ENCODE results near the gene INPP5A. TPM values are rescaled to one million over a fixed set of nuclear protein-coding genes. Genes with fewer than 3 reads are reported as not detected.

Gene INPP5A
- total and polyA plus RNA-seq, 2 experiments from 2014 or later = 41.2 to 53.6 TPM

DNA sequence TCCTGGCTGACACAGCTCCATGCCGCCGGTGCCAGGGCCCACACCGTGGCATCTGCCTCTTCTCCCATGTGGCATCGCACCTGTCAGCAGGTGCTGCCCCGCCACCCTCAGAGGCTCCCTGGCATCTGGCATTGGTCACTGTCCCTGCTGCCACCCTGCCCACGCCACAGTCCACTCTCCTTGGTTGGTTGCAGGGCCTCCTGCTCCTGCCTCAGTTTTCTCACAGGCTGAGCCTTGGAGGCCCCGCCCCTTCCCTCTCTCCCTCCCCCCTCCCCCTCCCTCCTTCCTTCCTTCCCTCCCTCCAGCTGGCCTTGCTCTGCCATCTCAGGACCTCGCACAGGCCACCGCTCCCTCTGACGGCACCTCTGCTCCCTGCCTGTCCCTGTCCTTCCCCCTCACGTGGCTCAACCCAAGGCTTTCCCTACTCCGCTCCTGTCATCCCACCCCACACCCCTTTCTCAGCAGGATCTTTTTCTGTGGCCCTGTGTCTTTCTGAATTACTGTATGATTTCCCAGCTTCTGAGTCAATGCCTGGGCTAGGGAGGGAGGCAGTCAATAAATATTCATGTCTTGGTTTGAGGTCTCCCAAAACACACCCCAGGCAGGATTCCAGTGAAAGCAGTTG is 87.4 kb downstream of the INPP5A start:
- H3K36me3 ChIP-seq (replicated peaks; ENCODE audit: insufficient read depth, low read depth) = no peaks in the 10 kb centered on the region
- no peak overlapping the region for H3K27ac ChIP-seq
- WGBS (ENCODE audit: low lambda C conversion rate, missing lambda C conversion rate) = 86% methylated on average over 9 of the region's 12 CpGs
- H3K9me3 ChIP-seq (ENCODE audit: low read depth) = no peaks in the 10 kb centered on the region
- TF ChIP-seq, protein P1, sequence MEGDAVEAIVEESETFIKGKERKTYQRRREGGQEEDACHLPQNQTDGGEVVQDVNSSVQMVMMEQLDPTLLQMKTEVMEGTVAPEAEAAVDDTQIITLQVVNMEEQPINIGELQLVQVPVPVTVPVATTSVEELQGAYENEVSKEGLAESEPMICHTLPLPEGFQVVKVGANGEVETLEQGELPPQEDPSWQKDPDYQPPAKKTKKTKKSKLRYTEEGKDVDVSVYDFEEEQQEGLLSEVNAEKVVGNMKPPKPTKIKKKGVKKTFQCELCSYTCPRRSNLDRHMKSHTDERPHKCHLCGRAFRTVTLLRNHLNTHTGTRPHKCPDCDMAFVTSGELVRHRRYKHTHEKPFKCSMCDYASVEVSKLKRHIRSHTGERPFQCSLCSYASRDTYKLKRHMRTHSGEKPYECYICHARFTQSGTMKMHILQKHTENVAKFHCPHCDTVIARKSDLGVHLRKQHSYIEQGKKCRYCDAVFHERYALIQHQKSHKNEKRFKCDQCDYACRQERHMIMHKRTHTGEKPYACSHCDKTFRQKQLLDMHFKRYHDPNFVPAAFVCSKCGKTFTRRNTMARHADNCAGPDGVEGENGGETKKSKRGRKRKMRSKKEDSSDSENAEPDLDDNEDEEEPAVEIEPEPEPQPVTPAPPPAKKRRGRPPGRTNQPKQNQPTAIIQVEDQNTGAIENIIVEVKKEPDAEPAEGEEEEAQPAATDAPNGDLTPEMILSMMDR (IDR thresholded peaks at IDR 0.05; ENCODE audit: poor library complexity) = no peak
- no peak for TF ChIP-seq EZH2 (IDR thresholded peaks at IDR 0.05; ENCODE audit: borderline replicate concordance)
- no peak for TF ChIP-seq EZH2phosphoT487 (IDR thresholded peaks at IDR 0.05; ENCODE audit: low read depth, severe bottlenecking, unreplicated experiment)
- H3K9me2 ChIP-seq (replicated peaks; ENCODE audit: insufficient read depth) = no peaks in the 10 kb centered on the region
- peaks cover 12% of the 10 kb centered on the region for H3K79me2 ChIP-seq
- H3K27me3 ChIP-seq = no peaks in the 10 kb centered on the region
- H4K20me1 ChIP-seq (ENCODE audit: insufficient read depth, poor library complexity, severe bottlenecking) = no peaks in the 10 kb centered on the region
- H3K4me2 ChIP-seq = no peak overlapping the region
- H2AFZ ChIP-seq = no peak overlapping the region
- peaks cover 32% of the 10 kb centered on the region for H3K4me1 ChIP-seq (ENCODE audit: insufficient read depth)
- no peak overlapping the region for H3K4me3 ChIP-seq
- no peak for DNase-seq (ENCODE audit: low spot score)

DNA sequence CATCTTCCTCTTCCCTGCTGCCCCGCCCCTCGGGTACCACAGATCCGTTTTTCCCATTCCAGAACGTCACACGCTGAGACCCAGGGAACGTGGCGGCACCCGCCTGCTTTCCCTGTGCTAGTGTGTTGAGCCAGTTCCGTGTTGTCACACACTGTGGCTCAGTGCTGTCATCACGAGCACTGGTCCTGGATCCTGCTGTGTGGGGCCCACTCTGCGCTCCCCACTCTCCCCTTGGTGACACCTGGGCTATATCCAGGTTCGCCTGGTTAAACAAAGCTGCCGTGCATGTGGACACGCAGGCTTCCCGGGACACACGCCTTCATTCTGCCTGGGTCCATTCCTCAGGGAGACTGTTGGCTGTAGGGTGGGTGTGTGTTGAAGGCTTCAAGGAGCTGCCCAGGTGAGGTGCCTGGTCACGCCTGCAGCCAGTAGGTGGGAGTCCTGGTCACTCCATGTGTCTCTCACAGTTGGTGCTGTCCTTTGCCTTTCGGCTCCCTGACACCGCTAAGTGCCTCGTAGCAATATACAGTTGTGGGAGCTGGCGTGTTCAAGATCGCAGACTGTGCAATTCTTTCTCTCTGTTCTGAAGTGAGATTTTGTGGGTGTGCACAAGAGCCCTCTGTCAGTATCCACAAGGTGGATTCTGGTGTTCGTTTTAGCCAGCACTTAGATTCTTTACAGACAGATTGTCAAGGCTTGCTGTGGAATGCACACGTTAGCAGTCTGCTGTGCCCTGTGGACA is 88.6 kb downstream of the INPP5A start:
- no peak overlapping the region for H3K4me3 ChIP-seq
- H2AFZ ChIP-seq = no peak overlapping the region
- no peaks in the 10 kb centered on the region for H3K9me3 ChIP-seq (ENCODE audit: low read depth)
- peaks cover 33% of the 10 kb centered on the region for H3K4me1 ChIP-seq (ENCODE audit: insufficient read depth)
- H3K27me3 ChIP-seq = no peaks in the 10 kb centered on the region
- H3K27ac ChIP-seq = no peak overlapping the region
- TF ChIP-seq, protein P1 (IDR thresholded peaks at IDR 0.05; ENCODE audit: poor library complexity) = no peak
- TF ChIP-seq EZH2phosphoT487 (IDR thresholded peaks at IDR 0.05; ENCODE audit: low read depth, severe bottlenecking, unreplicated experiment) (no peak), EZH2 (IDR thresholded peaks at IDR 0.05; ENCODE audit: borderline replicate concordance) (no peak)
- no peaks in the 10 kb centered on the region for H3K9me2 ChIP-seq (replicated peaks; ENCODE audit: insufficient read depth)
- H3K36me3 ChIP-seq (replicated peaks; ENCODE audit: insufficient read depth, low read depth) = no peaks in the 10 kb centered on the region
- peaks cover 17% of the 10 kb centered on the region for H3K79me2 ChIP-seq
- DNase-seq (ENCODE audit: low spot score) = no peak
- no peaks in the 10 kb centered on the region for H4K20me1 ChIP-seq (ENCODE audit: insufficient read depth, poor library complexity, severe bottlenecking)
- WGBS (ENCODE audit: low lambda C conversion rate, missing lambda C conversion rate) = 88% methylated on average over 24 of the region's 24 CpGs
- no peak overlapping the region for H3K4me2 ChIP-seq

DNA sequence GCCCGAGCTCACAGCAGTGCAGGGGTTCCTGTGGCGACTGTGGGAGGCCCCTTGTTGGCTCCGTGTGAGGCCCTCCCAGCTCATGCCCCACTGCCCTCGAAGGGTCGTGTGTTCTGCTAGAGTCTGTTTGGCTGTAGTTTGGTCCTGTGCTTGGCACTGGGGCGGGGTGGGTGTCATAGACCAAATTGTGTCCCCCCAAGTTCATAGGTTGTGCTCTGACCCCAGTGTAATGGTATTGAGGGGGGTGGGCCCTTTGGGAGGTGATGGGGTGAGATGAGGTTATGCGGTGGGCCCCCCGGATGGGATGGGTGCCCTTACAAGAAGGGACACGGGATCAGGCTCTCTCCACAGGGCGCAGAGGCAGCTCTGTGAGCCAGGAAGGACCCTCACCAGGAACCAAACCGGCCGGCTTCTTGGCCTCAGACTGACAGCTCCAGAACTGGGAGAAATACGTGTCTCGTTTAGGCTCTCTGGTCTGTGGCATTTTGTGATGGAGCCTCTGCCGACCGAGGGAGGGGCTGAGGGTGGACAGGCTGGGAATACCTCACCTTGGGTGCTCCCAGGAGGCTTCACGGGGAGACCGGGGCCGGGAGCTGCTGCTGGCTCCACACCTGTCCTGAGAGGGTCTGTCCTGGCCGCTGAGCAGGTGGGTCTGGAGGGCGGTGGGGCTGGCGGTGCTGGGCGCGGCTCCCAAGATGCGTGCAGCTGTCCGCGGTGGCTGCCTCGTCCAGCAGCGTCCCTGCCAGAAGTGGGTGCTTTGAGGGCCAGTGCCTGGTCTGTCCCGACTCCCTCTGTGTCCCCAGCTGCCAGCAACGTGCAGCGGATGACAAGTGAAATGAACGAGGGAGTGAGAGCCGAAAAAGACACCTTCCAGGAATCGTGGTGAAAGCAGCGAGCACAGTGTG is 89.4 kb downstream of the INPP5A start:
- H2AFZ ChIP-seq = no peak overlapping the region
- no peaks in the 10 kb centered on the region for H4K20me1 ChIP-seq (ENCODE audit: insufficient read depth, poor library complexity, severe bottlenecking)

More for the DNA sequence above, 89.4 kb downstream of the INPP5A start:
- WGBS (ENCODE audit: low lambda C conversion rate, missing lambda C conversion rate) = 86% methylated on average over 35 of the region's 36 CpGs
- no peak for DNase-seq (ENCODE audit: low spot score)
- Histone ChIP-seq H3K9me2 (replicated peaks; ENCODE audit: insufficient read depth) (no peaks in the 10 kb centered on the region), H3K4me3 (no peak overlapping the region), H3K4me1 (ENCODE audit: insufficient read depth) (peaks cover 41% of the 10 kb centered on the region), H3K9me3 (ENCODE audit: low read depth) (no peaks in the 10 kb centered on the region), H3K36me3 (replicated peaks; ENCODE audit: insufficient read depth, low read depth) (no peaks in the 10 kb centered on the region), H3K4me2 (peak overlapping the region; percentile 62), H3K27ac (peak overlapping the region; percentile 83), H3K79me2 (peaks cover 19% of the 10 kb centered on the region), H3K27me3 (no peaks in the 10 kb centered on the region)
- TF ChIP-seq, protein P1 (IDR thresholded peaks at IDR 0.05; ENCODE audit: poor library complexity) = no peak
- no peak for TF ChIP-seq EZH2 (IDR thresholded peaks at IDR 0.05; ENCODE audit: borderline replicate concordance)
